Germinal center (tissue), 1 donor: ENCODE results near the gene CCNYL1.
A peak's percentile ranks its signal among the peaks of the same experiment; 100 is the strongest.

Experiments
- DNase-seq: peaks from one replicate; pipeline ENCODE4 v3.0.0; 2012; ENCODE audit warnings: mixed read lengths, low spot score

CCNYL1 gene

GRCh38 chr2:207766041-207766551, 54.7 kb downstream of the CCNYL1 start:
- no peak for DNase-seq

DNA sequence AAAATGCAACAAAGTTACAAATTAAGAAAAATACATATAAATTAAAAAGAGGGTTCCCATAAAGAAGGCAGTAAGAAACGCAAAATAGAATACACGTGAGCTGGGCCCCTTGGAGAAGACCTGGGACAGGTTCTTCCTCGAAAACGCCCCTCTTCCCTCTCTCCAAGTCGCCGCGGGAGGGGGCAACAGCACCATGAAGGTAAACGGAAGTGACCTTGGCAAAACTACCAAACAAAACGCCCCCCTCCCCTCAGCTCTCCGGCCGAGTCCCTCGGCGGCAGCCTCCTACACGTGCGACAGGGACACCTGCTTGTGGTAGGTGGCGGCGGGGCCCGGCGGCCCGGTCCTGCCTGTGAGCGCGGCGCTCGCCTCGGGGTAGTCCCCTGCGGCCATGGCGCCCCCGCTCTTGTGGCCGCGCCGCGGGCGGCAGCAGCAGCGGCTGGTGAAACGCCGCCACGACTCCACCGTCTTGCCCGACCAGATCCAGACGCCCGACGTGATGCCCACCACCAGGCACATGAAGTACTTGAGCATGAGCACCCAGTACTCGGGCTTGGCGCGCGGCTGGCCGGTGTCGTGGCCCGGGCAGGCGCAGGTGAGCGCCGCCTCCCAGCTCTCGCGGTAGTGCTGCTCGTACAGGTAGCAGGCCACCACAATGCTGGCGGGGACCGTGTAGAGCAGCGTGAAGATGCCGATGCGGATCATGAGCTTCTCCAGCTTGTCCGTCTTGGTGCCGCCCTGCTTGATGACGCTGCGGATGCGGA, 55.4 kb downstream of the CCNYL1 start:
- peak; percentile 26 for DNase-seq

DNA sequence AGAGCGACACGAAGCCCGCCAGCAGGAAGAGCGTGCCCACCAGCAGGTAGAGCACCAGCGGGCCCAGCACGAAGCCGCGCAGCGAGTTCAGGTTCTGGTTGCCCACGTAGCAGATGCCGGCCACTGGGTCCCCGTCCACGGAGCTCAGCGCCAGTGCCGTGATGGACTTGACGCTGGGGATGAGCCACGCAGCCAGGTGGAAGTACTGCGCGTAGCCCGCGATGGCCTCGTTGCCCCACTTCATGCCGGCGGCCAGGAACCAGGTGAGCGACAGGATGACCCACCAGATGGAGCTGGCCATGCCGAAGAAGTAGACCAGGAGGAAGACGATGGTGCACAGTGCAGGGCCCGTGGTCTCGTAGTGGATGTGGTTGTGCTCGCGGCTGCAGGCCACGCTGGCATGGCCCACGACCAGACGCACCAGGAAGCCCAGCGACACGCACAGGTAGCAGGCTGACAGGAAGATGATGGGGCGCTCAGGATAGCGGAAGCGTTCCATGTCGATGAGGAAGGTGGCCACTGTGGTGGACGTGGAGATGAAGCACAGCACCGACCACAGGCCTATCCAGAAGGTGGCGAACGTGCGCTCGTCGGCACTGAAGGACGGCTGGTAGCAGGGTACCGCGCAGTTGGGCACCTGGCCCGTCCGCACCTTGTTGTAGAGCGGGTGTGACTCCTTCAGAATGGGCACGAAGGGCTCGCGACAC, 56.2 kb downstream of the CCNYL1 start:
- no peak for DNase-seq

DNA sequence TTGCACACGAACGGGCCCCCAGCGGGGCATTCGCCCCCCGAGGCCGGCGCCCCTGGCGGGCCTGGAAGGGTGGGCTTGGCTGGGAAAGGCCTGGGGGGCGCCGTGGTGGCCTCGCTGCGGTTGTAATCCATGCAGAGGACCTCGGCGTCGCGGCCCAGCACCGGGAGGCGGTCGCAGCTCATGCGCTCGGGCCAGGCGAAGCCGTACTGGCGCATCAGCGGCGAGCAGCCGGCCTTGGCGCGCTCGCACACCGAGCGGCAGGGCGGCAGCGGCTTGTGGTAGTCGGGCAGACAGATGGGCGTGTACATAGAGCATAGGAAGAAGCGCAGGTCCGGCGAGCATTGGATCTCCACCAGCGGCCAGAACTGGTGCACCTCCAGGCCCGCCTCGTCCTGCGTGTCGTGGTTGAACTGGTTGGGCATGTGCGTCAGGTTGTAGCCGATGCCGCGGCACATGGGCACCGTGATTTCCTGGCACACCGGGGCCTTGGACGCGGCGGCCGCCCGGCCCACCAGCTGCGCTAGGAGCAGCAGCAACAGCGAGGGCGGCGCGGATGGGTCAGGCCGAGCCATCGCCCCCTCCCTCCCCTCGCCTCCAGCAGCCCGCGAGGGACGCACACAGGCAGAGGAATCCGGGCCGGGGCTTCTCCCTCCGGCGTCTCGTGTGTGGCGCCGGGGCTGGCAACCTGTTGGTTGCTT, 56.9 kb downstream of the CCNYL1 start:
- DNase-seq: peak; percentile 28

DNA sequence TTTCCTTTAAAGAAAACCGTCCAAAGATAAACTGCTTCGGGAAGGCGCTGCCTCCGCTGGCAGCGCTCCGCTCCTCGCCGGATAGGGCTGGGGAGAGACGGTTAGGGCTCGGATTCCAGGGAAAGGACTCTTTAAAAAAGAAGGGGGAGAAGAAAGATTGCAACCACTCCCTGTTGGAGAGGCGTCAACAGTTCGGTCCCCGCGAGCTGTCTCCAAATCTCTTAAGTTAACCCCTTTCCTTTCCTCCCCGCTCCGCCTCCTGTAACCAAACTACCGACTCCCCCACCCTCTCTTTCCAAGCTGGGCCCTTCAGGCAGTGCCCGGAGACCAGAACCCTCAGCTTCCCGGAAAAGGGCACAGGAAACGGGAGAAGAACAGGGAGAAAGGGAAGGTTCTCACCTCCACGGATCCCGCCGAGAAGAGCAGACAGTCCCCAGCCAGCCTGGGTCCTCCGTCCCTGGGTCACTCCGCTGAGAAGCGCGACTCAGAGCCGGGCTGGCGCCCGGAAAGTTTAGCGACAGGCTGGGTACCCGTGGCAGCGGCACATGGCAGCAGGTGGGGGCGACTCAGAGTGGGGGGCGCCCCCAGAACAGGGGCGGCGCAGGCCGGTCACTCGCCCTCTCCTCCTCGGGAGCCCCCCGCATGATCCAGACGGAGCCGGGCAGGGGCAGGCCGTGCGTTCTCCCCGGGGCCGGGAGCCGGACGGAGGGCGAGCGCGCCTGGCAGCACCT, 57.6 kb downstream of the CCNYL1 start:
- DNase-seq: peak; percentile 57

GRCh38 chr2:207770602-207771404, 59.4 kb downstream of the CCNYL1 start:
- DNase-seq: peak; percentile 28

DNA sequence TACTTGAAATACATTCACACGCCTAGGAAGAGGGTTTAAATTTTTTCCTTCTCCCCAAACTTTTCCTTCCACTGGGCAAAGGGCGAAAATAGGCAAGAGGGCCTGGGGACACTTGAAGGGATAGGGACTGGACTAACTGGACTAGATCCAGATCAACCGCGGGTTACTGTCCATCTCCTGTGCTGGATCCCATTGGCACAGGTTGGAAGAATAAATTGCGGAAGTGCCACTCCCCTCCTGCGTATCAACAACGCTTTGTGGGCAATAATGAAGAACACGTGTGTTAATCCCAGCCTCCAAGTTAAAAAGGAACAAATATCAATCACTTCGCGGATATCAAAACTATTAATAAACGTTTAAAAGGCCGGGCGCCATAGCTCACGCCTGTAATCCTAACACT, 60.0 kb downstream of the CCNYL1 start:
- no peak for DNase-seq

- DNase-seq: no peak
Observed at GRCh38 chr2:207772081-207772843, 60.8 kb downstream of the CCNYL1 start.

DNA sequence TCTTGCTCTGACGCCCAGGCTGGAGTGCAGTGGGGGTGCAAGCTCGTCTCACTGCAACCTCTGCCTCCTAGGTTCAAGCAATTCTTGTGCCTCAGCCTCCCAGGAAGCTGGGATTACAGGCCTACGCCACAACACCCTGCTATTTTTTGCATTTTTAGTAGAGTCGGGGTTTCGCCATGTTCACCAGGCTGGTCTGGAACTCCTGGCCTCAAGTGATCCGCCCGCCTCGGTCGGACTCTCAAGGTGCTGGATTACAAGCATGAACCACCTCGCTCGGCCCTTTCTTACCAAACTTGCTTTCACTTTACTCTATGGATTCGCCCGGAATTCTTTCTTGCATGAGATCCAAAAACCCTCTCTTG, 61.4 kb downstream of the CCNYL1 start:
- no peak for DNase-seq

GRCh38 chr2:207775473-207775872, 64.0 kb downstream of the CCNYL1 start:
- no peak for DNase-seq

DNA sequence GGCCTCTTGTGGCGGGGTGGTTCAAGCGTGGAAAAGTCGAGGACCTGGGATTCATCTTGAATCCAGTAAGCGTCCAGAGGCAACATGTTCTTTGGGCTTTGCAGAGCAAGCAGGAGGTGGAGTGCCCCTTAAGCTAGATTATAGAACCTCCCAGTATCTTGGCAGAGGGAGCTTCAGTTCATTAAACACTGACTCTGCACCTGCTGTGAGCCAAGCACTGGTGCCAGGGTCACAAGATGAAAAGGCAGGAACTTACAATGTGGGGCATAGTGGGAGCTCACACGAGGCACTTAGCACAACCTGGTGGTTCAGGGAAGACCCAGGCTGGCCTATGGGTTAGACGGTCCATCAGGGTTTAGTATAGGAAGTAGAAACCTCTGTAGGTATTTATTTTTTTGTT, 65.7 kb downstream of the CCNYL1 start:
- no peak for DNase-seq

DNA sequence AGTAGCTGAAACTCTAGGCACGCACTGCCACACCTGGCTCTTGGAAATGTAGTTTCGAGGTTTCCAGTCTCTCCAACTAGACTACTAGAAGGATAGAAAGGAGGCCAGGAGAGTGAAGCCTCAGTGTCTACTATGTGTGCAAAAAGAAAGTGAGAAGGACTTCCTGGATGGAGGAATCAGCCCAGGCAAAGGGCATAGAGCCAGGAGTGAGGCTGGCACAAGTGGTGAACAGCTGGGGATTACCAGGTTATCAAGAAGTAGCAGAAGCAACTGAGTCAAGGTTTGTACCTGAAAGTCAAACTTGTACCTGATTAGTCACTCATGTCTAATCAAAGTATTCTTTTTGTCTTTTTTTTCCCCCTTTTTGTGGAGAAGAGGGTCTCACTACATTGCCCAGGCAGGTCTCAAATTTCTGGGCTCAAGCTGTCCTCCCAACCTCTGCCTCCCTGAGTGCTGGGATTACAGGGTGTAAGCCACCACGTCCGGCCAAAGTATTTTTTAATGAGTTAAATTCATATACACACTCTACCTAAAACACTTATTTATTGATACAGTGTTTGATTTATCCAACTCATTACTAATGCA, 67.0 kb downstream of the CCNYL1 start:
- DNase-seq: no peak

DNA sequence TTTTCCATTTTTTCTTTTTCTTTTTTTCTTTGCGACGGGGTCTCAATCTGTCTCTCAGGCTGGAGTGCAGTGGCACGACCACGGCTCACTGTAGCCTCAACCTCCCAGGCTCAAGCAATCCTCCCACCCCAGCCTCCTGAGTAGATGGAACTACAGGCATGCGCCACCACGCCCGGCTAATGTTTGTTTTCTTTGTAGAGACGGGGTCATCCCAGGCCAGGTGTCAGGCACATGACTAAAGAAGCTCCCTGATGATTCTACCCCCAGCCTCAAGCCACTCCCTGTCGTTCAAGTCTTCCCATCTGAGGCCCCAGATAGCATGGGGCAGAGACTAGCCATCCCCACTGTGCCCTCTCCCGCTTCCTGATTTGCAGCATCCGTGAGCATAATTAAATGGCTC, 68.1 kb downstream of the CCNYL1 start:
- no peak for DNase-seq

DNA sequence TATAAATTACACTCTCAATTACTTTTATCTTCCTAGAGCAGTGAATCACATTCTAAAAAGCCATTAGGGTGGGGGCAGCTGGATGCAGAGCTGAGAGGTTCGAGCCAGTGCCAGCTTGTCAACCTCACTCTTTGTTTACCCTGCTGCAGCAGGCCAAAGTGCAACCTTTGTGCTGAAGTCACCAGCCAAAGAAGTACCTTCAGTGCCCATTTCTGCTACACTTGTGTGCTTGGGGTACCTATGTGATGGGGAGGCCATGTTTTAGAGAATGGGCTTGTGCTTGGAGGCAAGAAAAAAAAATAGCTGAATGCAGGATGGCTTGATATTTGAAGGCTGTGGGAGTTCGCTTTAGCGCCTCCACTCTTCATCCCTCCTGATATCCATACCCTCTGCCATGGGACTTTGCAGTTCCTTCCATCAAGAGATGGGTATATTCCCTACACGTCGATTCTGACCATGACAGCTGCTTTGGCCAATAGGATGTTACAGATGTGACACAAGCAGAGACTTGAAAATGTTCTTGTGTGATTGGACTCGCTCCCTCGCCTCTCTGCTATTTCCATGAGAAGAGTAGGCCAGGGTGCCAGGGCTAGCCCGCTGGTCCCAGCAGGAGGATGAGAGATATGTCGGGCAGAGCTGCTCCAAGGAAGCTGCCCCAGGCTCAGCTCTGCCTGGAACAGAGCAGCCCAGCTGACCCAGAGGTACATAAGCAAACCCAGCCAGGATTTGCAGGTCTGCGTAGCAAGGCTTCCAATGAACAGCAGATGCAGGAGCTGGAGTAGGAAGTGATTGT, 71.0 kb downstream of the CCNYL1 start:
- no peak for DNase-seq

- no peak for DNase-seq
Observed at GRCh38 chr2:207783514-207783913, 72.1 kb downstream of the CCNYL1 start.

GRCh38 chr2:207784898-207785297, 73.5 kb downstream of the CCNYL1 start:
- no peak for DNase-seq

- no peak for DNase-seq
Observed at GRCh38 chr2:207787017-207787416, 75.6 kb downstream of the CCNYL1 start.

DNA sequence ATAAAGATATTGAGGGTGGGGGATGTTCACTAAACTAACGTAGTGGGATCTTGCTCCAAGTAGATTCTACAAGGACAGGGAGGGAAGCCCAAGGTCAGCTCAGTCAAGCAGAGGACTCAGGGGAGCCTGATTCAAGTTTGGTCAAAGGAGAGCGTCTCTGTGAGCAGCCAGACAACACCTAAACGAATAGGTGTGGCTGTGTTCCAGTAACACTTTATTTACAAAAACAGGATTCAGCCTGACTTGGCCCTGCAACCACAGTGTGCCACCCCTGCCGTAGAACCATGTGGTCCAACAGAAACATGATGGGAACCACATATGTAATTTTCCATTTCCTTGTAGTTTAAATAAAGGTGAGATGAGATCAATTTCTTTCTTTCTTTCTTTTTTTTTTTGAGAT, 76.4 kb downstream of the CCNYL1 start:
- no peak for DNase-seq

DNA sequence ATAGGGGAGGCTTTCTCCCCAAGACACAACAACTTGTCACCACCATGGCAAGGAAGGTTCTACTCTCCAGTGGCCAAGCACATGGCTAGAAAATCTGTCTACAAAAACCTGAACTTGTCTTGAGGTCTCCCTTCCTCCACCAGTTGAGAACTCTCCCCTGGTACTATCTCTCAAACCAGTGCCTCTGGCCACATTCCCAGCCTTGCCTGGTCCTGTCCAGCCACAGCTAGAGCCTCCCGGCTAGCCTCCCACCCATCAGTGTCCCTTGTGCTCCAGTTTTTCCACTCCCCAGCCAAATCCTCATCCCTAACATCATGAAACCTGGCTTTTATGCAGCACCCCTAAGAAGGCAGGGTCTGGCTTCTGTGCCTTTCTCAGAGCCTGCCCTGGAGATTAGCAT, 79.5 kb downstream of the CCNYL1 start:
- no peak for DNase-seq
